HL-60 (cell line): ENCODE measurements around the gene EML5.

Experiments used
- DNase-seq, 2 experiments: peaks; one replicate each; pipeline ENCODE4 v3.0.0-alpha.2; 2010 to 2020; ENCODE audit warnings: low read depth in 1 of 2, low spot score in 1 of 2
- H3K27ac ChIP-seq: fragments of 250-450 bp; sonication (Bioruptor Pico); replicated peaks from 2 replicates; pipeline ENCODE4 v1.5.1; 2020; ENCODE audit warnings: mild to moderate bottlenecking, moderate library complexity
- H3K27me3 ChIP-seq: fragments of 250-450 bp; sonication (Bioruptor Pico); 2 replicates; pipeline ENCODE4 v1.5.1; 2021; ENCODE audit warnings: mild to moderate bottlenecking, moderate library complexity; ENCODE audit not compliant: insufficient read depth, poor library complexity, severe bottlenecking
- H3K4me3 ChIP-seq: replicated peaks from 2 replicates; pipeline ENCODE4 v1.5.1; 2011; ENCODE audit warnings: mild to moderate bottlenecking, control low read depth, low read length; ENCODE audit not compliant: insufficient read depth
- CTCF ChIP-seq: IDR thresholded peaks from one replicate; pipeline ENCODE4 v1.5.1; 2011; ENCODE audit warnings: low read length, control low read depth, inconsistent platforms; ENCODE audit not compliant: insufficient read depth
- GABPA ChIP-seq: IDR thresholded peaks from 2 replicates; pipeline ENCODE4 v1.6.1; 2012; ENCODE audit warnings: low read depth
- POLR2AphosphoS5 ChIP-seq: IDR thresholded peaks from 2 replicates; pipeline ENCODE4 v1.6.1; 2012; ENCODE audit warnings: low read depth
- REST ChIP-seq: IDR thresholded peaks from 2 replicates; pipeline ENCODE4 v1.6.1; 2012; ENCODE audit warnings: low read depth; ENCODE audit not compliant: insufficient replicate concordance
- SPI1 ChIP-seq: IDR thresholded peaks from 2 replicates; pipeline ENCODE4 v1.6.1; 2012; ENCODE audit warnings: low read depth, mild to moderate bottlenecking, borderline replicate concordance

EML5 gene

GRCh38 chr14:88798156-88798555, 5.4 kb upstream of the EML5 start:
- Histone ChIP-seq H3K4me3 (no peak overlapping the region), H3K27ac (no peak overlapping the region), H3K27me3 (no peaks in the 10 kb centered on the region)
- DNase-seq: no peak
- no peak for TF ChIP-seq CTCF
- no peak for TF ChIP-seq REST
- TF ChIP-seq SPI1: no peak

- DNase-seq: no peak
- Histone ChIP-seq H3K4me3 (peak overlapping the region; percentile 68), H3K27ac (no peak overlapping the region), H3K27me3 (peaks cover 20% of the 10 kb centered on the region)
- TF ChIP-seq GABPA (no peak), CTCF (no peak), SPI1 (no peak), POLR2AphosphoS5 (no peak), REST (no peak)
Measured at GRCh38 chr14:88793259-88793625, 489 bp upstream of the EML5 start.

GRCh38 chr14:88791629-88792472, 902 bp downstream of the EML5 start:
- Histone ChIP-seq H3K4me3 (peak overlapping the region; percentile 68), H3K27ac (no peak overlapping the region), H3K27me3 (peaks cover 20% of the 10 kb centered on the region)
- DNase-seq: no peak
- no peak for TF ChIP-seq REST
- no peak for TF ChIP-seq GABPA

GRCh38 chr14:88791252-88791621, 1.5 kb downstream of the EML5 start:
- Histone ChIP-seq H3K4me3 (no peak overlapping the region), H3K27ac (no peak overlapping the region), H3K27me3 (peaks cover 20% of the 10 kb centered on the region)
- no peak for TF ChIP-seq SPI1
- no peak for TF ChIP-seq REST
- TF ChIP-seq CTCF: no peak
- TF ChIP-seq GABPA: no peak
- TF ChIP-seq POLR2AphosphoS5: no peak
- DNase-seq: no peak
